DND-41 (cell line): ENCODE measurements around the gene TSC22D2.

Source experiments
- ATAC-seq: fragments of 200-7000 bp; cut with Tn5 transposase; 3 replicates; pipeline ENCODE4 v1.9.1; 2021; ENCODE audit warnings: low read depth; ENCODE audit not compliant: insufficient read depth
- DNase-seq: peaks from one replicate; pipeline ENCODE4 v3.0.0-alpha.2; 2020
- H2AFZ ChIP-seq: 2 replicates; pipeline ENCODE4 v1.6.0; 2012; ENCODE audit warnings: low read depth, low read length
- H3K27ac ChIP-seq: 2 replicates; pipeline ENCODE4 v1.5.1; 2012; ENCODE audit warnings: low read length, inconsistent platforms
- H3K27me3 ChIP-seq: fragments of 200-600 bp; sonication (generic); 2 replicates; pipeline ENCODE4 v1.6.0; 2012; ENCODE audit warnings: low read length, mild to moderate bottlenecking, inconsistent platforms; ENCODE audit not compliant: insufficient read depth, poor library complexity
- H3K36me3 ChIP-seq: 2 replicates; pipeline ENCODE4 v1.5.1; 2012; ENCODE audit warnings: low read length, inconsistent platforms; ENCODE audit not compliant: insufficient read depth
- H3K4me1 ChIP-seq: 2 replicates; pipeline ENCODE4 v1.5.1; 2012; ENCODE audit warnings: mild to moderate bottlenecking, low read length; ENCODE audit not compliant: insufficient read depth
- H3K4me2 ChIP-seq: 2 replicates; pipeline ENCODE4 v1.6.0; 2012; ENCODE audit warnings: mild to moderate bottlenecking, moderate library complexity, low read length, inconsistent platforms; ENCODE audit not compliant: insufficient read depth
- H3K4me3 ChIP-seq, 2 experiments: fragments of 200-600 bp in 1 of 2; shearing (Covaris generic) in 1 of 2; 2 replicates each; pipeline ENCODE4 v1.5.1; 2012 to 2016; ENCODE audit warnings: inconsistent platforms in 2 of 2, low read length in 2 of 2, mild to moderate bottlenecking in 2 of 2, low read depth in 1 of 2, moderate library complexity in 1 of 2
- H3K79me2 ChIP-seq: 2 replicates; pipeline ENCODE4 v1.6.0; 2012; ENCODE audit warnings: low read length, inconsistent platforms; ENCODE audit not compliant: insufficient read depth
- H3K9ac ChIP-seq: 2 replicates; pipeline ENCODE4 v1.6.0; 2012; ENCODE audit warnings: low read depth, mild to moderate bottlenecking, inconsistent platforms, low read length, moderate library complexity
- H3K9me3 ChIP-seq: 2 replicates; pipeline ENCODE4 v1.5.1; 2012; ENCODE audit warnings: low read length, moderate library complexity, mild to moderate bottlenecking, inconsistent platforms; ENCODE audit not compliant: insufficient read depth, severe bottlenecking
- H4K20me1 ChIP-seq: 2 replicates; pipeline ENCODE4 v1.6.0; 2012; ENCODE audit warnings: low read length; ENCODE audit not compliant: insufficient read depth
- CTCF ChIP-seq: IDR thresholded peaks from 2 replicates; pipeline ENCODE4 v1.5.1; 2012; ENCODE audit warnings: borderline replicate concordance, low read length, moderate library complexity, mild to moderate bottlenecking; ENCODE audit not compliant: poor library complexity, severe bottlenecking; ENCODE audit errors: extremely low read depth
- EZH2 ChIP-seq: IDR thresholded peaks from 3 replicates; pipeline ENCODE4 v1.6.1; 2012; ENCODE audit warnings: borderline replicate concordance, low read depth, mild to moderate bottlenecking, moderate library complexity, low read length, inconsistent platforms; ENCODE audit not compliant: severe bottlenecking

TSC22D2 gene

GRCh38 chr3:150503402-150504099 lies 95.5 kb downstream of the TSC22D2 start:
- Histone ChIP-seq H3K4me3 (no peak overlapping the region), H3K27ac (no peak overlapping the region), H3K36me3 (no peaks in the 10 kb centered on the region), H3K4me1 (no peaks in the 10 kb centered on the region), H3K4me2 (no peak overlapping the region), H3K79me2 (no peaks in the 10 kb centered on the region), H3K27me3 (peaks cover under 1% of the 10 kb centered on the region), H2AFZ (no peak overlapping the region), H3K9ac (no peak overlapping the region), H4K20me1 (no peaks in the 10 kb centered on the region), H3K9me3 (peaks cover 7% of the 10 kb centered on the region)
- ATAC-seq (peak; percentile 33; the same call in 1 of the 3 replicates), DNase-seq (no peak)
- TF ChIP-seq EZH2 = no peak
- TF ChIP-seq CTCF = peak; percentile 9

- H3K27ac ChIP-seq = no peak overlapping the region
- H3K9me3 ChIP-seq = peaks cover 7% of the 10 kb centered on the region
- H3K36me3 ChIP-seq = no peaks in the 10 kb centered on the region
- no peak for TF ChIP-seq CTCF
- TF ChIP-seq EZH2 = no peak
- H3K79me2 ChIP-seq = no peaks in the 10 kb centered on the region
- H3K4me2 ChIP-seq = no peak overlapping the region
- no peak overlapping the region for H2AFZ ChIP-seq
- no peak overlapping the region for H3K4me3 ChIP-seq
- H4K20me1 ChIP-seq = no peaks in the 10 kb centered on the region
- ATAC-seq (no peak), DNase-seq (no peak)
- no peak overlapping the region for H3K9ac ChIP-seq
- no peaks in the 10 kb centered on the region for H3K27me3 ChIP-seq
- H3K4me1 ChIP-seq = no peaks in the 10 kb centered on the region
Observed at GRCh38 chr3:150504483-150504882, 96.4 kb downstream of the TSC22D2 start.

GRCh38 chr3:150508401-150508800 lies 100.3 kb downstream of the TSC22D2 start:
- no peak overlapping the region for H3K9ac ChIP-seq
- TF ChIP-seq EZH2 (no peak), CTCF (no peak)
- H3K79me2 ChIP-seq = no peaks in the 10 kb centered on the region
- no peak overlapping the region for H2AFZ ChIP-seq
- ATAC-seq = no peak
- no peaks in the 10 kb centered on the region for H3K4me1 ChIP-seq
- no peak for DNase-seq
- no peak overlapping the region for H3K4me2 ChIP-seq
- no peak overlapping the region for H3K27ac ChIP-seq
- no peaks in the 10 kb centered on the region for H4K20me1 ChIP-seq
- H3K4me3 ChIP-seq = no peak overlapping the region
- H3K36me3 ChIP-seq = no peaks in the 10 kb centered on the region
- no peaks in the 10 kb centered on the region for H3K9me3 ChIP-seq
- H3K27me3 ChIP-seq = no peaks in the 10 kb centered on the region

GRCh38 chr3:150509780-150510179 lies 101.7 kb downstream of the TSC22D2 start:
- TF ChIP-seq EZH2 (no peak), CTCF (no peak)
- no peaks in the 10 kb centered on the region for H3K27me3 ChIP-seq
- DNase-seq = no peak
- no peaks in the 10 kb centered on the region for H3K79me2 ChIP-seq
- no peak for ATAC-seq
- no peaks in the 10 kb centered on the region for H3K9me3 ChIP-seq
- H3K36me3 ChIP-seq = no peaks in the 10 kb centered on the region
- no peak overlapping the region for H3K4me2 ChIP-seq
- H3K27ac ChIP-seq = no peak overlapping the region
- H3K9ac ChIP-seq = no peak overlapping the region
- no peaks in the 10 kb centered on the region for H3K4me1 ChIP-seq
- no peaks in the 10 kb centered on the region for H4K20me1 ChIP-seq
- H2AFZ ChIP-seq = no peak overlapping the region
- H3K4me3 ChIP-seq = no peak overlapping the region
